Glutamatergic neuron (in vitro differentiated cells): ENCODE data around the gene DAGLB. TPM values are rescaled to one million over a fixed set of nuclear protein-coding genes. Genes with fewer than 3 reads are reported as not detected.

Experiments used
- DNase-seq: peaks from one replicate; pipeline ENCODE4 v3.0.0; 2022
- H3K27ac Mint-ChIP-seq: one replicate; pipeline ENCODE4 v1.8.0; 2020; ENCODE audit warnings: mild to moderate bottlenecking, mixed read lengths, inconsistent platforms; ENCODE audit not compliant: unreplicated experiment
- H3K27me3 Mint-ChIP-seq: one replicate; pipeline ENCODE4 v1.8.0; 2020; ENCODE audit warnings: mild to moderate bottlenecking, moderate library complexity, mixed read lengths, inconsistent platforms; ENCODE audit not compliant: unreplicated experiment
- H3K36me3 Mint-ChIP-seq: one replicate; pipeline ENCODE4 v1.8.0; 2020; ENCODE audit warnings: mild to moderate bottlenecking, mixed read lengths, inconsistent platforms; ENCODE audit not compliant: unreplicated experiment
- H3K4me1 Mint-ChIP-seq: one replicate; pipeline ENCODE4 v1.8.0; 2020; ENCODE audit warnings: mild to moderate bottlenecking, low read depth, mixed read lengths, inconsistent platforms; ENCODE audit not compliant: unreplicated experiment
- H3K4me3 Mint-ChIP-seq: one replicate; pipeline ENCODE4 v1.8.0; 2020; ENCODE audit warnings: mild to moderate bottlenecking, mixed read lengths, inconsistent platforms; ENCODE audit not compliant: unreplicated experiment
- H3K9me3 Mint-ChIP-seq: one replicate; pipeline ENCODE4 v1.8.0; 2020; ENCODE audit warnings: mild to moderate bottlenecking, moderate library complexity, mixed read lengths, inconsistent platforms; ENCODE audit not compliant: unreplicated experiment
- total RNA-seq: library from RNA; stranded (reverse); fragmentation: NEBNext Ultra II Directional; extraction: Animal tissue kit (Norgen Biotek cat#: 25700); gene quantifications from one replicate; pipeline ENCODE4 v1.2.1, GENCODE V29; 2021; ENCODE audit not compliant: unreplicated experiment
- TF ChIP-seq, protein P1 (sequence below): fragments of 200-600 bp; sonication (generic); IDR thresholded peaks from one replicate; pipeline ENCODE4 v1.5.0; 2021; ENCODE audit not compliant: partially characterized antibody, unreplicated experiment

The DAGLB gene
- total RNA-seq, 1 donor from 2014 or later, result 63.2 TPM

DNA sequence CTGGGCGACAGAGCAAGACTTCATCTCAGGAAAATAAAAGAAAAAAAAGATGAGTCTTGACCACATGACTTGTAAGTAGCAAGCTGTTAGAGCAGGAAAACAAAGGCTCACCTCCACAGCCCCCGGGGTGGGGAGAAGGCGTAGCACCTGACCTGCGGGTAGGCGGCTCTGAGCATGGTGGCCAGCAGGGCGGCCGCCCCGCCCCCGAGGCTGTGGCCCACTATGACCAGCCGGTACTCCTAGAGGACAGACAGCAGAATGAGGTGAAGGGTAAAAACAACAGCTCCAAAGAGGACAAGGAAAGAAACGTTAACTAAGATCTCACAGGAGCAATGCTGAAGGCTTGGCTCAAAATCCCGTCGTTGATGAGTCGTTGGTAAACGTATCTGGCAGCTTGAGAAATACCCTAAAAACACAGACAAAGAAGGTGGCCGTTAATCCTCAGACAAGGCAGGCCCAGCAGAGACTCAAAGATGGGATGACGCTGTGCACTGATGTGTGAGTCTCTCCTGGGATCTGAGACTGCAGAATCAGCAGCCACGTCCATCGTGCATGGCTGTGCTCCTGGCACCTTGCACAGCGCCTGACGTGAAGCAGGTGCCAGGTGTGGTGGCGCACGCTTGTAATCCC is 31.1 kb downstream of the DAGLB start:
- Mint-ChIP-seq H3K4me1 (peaks cover 4% of the 10 kb centered on the region), H3K27me3 (peaks cover 7% of the 10 kb centered on the region), H3K9me3 (peaks cover 12% of the 10 kb centered on the region), H3K27ac (peak overlapping the region; percentile 89), H3K36me3 (peaks cover 8% of the 10 kb centered on the region), H3K4me3 (peak overlapping the region; percentile 21)
- no peak for DNase-seq
- TF ChIP-seq, protein P1, sequence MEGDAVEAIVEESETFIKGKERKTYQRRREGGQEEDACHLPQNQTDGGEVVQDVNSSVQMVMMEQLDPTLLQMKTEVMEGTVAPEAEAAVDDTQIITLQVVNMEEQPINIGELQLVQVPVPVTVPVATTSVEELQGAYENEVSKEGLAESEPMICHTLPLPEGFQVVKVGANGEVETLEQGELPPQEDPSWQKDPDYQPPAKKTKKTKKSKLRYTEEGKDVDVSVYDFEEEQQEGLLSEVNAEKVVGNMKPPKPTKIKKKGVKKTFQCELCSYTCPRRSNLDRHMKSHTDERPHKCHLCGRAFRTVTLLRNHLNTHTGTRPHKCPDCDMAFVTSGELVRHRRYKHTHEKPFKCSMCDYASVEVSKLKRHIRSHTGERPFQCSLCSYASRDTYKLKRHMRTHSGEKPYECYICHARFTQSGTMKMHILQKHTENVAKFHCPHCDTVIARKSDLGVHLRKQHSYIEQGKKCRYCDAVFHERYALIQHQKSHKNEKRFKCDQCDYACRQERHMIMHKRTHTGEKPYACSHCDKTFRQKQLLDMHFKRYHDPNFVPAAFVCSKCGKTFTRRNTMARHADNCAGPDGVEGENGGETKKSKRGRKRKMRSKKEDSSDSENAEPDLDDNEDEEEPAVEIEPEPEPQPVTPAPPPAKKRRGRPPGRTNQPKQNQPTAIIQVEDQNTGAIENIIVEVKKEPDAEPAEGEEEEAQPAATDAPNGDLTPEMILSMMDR, result no peak

DNA sequence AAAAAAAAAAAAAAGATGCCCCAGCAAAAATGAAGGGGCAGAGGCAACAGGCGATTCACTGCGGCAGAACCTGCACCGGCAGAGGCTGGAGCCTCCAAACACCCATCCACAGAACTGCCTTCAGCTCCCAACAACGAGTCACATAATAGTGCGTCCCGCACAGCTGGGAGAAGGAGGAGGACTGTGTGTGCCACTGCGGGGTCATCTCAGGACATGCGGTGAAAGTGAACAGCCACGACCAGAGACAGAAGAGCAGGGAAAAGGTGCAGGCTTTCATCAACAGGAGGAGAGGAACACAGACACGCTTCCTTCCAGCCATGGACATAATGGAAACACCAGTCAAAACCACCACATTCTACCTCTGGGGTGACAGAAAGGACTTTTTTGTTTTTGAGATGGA is 34.1 kb downstream of the DAGLB start:
- peaks cover 3% of the 10 kb centered on the region for H3K36me3 Mint-ChIP-seq
- H3K27me3 Mint-ChIP-seq, result peaks cover 7% of the 10 kb centered on the region
- no peak overlapping the region for H3K27ac Mint-ChIP-seq

DNA sequence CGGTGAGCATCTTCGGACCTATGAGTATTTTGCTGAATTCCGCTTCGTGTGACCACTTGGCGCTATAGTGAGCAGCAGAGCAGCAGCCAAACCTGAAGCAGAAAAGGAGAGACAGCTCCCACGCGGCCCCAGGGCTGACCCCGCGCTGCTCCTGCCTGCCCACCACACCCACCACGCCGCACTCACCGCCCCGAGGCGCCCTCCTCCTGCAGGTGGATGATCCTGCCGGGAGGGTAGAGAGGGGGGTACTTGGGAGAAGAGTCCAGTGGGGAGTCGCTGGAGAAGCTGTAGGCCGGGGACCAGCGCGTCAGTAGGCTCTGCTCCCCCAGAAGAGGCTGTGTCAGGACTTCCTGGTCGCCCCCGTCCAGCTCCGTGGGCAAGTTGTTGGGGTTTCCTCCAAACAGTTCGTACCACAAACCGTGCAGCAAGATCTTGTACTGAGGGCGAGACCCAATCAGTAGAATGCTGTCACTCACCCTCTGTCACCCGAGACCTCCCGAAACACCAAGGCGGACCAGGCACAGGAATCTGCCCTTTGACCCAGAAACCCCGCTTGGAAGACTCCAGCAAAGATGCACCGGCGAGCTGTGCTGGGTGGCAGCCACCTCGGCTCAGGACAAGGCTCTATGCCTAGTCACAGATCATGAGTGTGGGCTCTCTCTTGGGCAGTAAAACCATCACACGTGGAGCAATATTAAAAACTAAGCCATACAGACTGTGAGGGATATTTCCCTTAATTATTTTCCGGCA is 37.6 kb downstream of the DAGLB start:
- no peak overlapping the region for H3K27ac Mint-ChIP-seq
- TF ChIP-seq, protein P1, result no peak
- H3K4me1 Mint-ChIP-seq, result no peaks in the 10 kb centered on the region
- peaks cover 4% of the 10 kb centered on the region for H3K27me3 Mint-ChIP-seq
- H3K9me3 Mint-ChIP-seq, result peaks cover 19% of the 10 kb centered on the region
- no peak for DNase-seq
- no peak overlapping the region for H3K4me3 Mint-ChIP-seq
- peaks cover 3% of the 10 kb centered on the region for H3K36me3 Mint-ChIP-seq

More for the DNA sequence above, 34.1 kb downstream of the DAGLB start:
- peaks cover 15% of the 10 kb centered on the region for H3K9me3 Mint-ChIP-seq
- TF ChIP-seq, protein P1, result no peak
- H3K4me1 Mint-ChIP-seq, result peaks cover 4% of the 10 kb centered on the region
- no peak overlapping the region for H3K4me3 Mint-ChIP-seq
- no peak for DNase-seq

DNA sequence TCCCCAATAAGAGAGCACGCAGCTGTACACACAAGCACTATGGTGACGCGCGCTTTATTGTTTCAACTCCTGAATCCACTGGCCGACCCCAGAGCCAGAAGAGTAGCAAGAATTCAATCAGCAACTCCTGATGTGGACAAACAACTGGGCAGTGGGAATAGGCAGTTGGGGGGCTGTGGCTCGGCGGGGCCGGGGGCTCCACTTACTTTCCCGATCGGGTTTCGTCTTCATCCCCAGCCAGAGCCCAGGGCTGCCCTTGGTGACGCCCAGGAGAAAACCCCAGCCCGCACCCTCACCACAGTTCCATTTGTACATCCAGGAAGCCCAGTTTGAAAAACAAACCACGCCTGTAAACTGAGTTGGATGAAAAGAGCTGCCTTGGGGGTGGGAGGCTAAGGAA is 38.7 kb downstream of the DAGLB start:
- H3K27me3 Mint-ChIP-seq, result peaks cover 4% of the 10 kb centered on the region
- TF ChIP-seq, protein P1, result no peak
- peaks cover 18% of the 10 kb centered on the region for H3K9me3 Mint-ChIP-seq
- no peak overlapping the region for H3K4me3 Mint-ChIP-seq
- no peak overlapping the region for H3K27ac Mint-ChIP-seq
- no peaks in the 10 kb centered on the region for H3K4me1 Mint-ChIP-seq
- H3K36me3 Mint-ChIP-seq, result peaks cover 3% of the 10 kb centered on the region
- no peak for DNase-seq

DNA sequence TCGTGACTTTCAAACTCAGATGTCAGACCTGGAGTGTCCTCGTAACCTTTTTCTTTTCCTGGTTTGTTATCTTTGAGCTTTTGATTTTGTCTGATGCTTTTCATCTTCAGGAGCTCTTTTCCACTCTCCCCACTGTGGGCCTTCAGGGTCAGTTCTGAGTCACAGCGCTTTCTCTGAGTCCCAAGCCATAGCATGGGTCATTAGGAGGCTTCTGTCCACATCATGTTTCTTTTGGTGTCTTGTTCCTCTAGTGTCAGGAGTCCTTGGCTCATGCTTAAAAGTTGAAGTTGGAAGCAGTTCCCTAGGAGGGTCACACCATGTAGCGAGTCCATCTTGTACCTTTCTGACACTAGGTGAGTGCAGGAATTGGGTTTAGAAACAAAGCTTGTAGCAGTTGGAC is 40.3 kb downstream of the DAGLB start:
- H3K27ac Mint-ChIP-seq, result peak overlapping the region; percentile 28
- TF ChIP-seq, protein P1, result no peak
- H3K4me1 Mint-ChIP-seq, result no peaks in the 10 kb centered on the region
- no peak for DNase-seq
- H3K36me3 Mint-ChIP-seq, result no peaks in the 10 kb centered on the region
- peaks cover 4% of the 10 kb centered on the region for H3K27me3 Mint-ChIP-seq
- peaks cover 12% of the 10 kb centered on the region for H3K9me3 Mint-ChIP-seq
- H3K4me3 Mint-ChIP-seq, result no peak overlapping the region
